Measurements from ENCODE around the gene SLC26A1.

DNA sequence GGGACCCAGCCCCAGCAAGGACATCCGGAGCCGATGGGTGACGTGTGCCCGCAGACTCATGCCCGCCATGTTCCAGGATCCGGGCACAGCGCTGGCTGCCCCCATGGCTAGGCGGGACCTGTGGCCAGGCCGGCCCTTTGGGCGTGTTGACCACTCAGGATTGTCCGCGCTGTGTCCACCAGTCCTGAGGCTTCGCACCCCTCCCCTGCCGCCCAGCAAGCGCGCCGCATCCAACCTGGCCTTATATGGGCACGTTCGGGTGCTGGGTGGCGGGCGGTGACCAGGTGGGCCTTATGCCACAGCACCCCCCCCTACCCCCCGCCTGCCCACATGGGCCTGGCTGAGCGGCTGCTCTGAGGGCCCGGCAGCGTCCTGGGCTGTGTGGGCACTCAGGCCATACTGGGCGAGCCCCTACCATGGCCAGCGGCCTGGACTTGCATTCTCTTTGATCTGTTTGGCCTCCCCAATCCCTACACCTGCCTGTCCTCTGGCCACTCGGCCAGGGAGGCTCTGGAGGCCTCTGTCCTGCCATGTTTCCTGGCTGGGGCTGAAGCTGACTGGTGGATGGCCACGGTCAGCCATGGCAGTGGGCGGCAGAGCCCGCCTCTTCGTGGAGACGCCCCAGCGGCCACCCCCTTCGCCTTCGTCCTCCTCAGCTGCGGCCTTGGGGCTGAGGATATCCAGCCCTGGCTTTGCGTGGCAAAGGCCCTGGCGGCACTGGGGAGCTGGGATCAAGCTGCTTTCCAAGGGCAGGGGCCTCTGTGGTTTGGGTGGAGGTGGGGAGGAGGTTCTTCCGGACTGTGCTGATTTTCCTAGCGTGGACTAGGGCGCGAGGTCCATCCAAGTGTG lies 20.2 kb upstream of the SLC26A1 start:
- TF ChIP-seq YY1 (IDR thresholded peaks at IDR 0.05; ENCODE audit: insufficient read depth, insufficient read length) (no peak), ZNF274 (IDR thresholded peaks at IDR 0.05; ENCODE audit: low read depth, low read length) (no peak)

Data from NT2/D1 (cell line).